Measurements from ENCODE around the gene ADGB.
"Not testable (repeated sequence)": the region's sequence is repeated elsewhere in the genome, so short reads cannot be mapped to it uniquely, and the experiment has no call there.

The ADGB gene

DNA sequence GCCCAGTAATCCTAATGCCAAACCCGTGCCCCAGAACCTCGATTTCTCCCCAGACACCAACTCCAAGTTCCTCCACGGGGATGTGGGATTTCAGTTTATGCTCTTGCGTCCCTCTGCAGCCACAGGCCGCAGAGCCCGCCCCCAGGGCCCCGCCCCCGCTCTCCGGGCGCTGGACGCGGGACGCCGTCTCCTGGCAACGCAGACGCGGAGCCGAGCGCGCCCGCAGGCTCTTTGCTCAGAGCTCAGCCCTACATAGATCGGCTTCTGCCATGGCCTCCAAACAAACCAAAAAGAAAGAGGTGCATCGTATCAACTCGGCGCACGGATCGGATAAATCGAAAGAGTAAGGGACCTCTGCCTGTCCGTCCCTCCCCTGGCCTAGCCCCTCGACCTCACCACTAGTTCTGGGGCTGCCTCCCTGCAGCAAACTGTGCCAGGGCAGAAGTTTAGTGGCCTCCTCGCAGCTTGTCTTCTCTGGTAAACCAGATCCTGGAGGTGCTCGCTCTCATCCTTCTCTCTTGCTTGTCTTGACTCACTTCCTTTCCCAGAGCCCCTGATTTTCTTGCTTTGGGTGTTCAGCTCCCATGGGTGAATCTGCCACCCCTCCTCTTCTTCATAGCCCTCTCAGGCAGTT lies at the start of gene ADGB:
TSS of gene ADGB (plus strand) at position 201 of the 634 bp plus-strand sequence. CDS start at position 270, 69 bp downstream.
- DNase-seq (ENCODE audit: low read depth in 2 of 2) = no peak

DNA sequence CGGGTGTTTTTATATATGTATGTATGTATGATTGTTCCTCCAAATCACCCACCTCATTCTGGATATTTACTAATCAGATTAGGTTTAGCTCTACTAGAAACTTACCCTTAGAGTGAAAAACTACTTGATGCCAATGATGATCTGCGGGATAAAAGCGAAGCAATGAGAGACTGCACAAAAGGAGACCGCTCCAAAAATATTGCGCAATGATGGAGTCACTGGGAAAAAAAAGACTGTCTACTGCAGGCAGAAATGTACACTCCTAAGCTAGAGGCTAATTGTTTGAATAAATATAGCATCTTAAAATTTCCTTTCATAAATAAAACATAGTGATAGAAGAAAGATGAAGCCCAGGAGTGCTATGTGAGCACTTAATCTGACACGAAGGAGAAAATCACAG lies 47.9 kb upstream of the ADGB start:
- DNase-seq (ENCODE audit: low read depth in 2 of 2) = no peak

DNA sequence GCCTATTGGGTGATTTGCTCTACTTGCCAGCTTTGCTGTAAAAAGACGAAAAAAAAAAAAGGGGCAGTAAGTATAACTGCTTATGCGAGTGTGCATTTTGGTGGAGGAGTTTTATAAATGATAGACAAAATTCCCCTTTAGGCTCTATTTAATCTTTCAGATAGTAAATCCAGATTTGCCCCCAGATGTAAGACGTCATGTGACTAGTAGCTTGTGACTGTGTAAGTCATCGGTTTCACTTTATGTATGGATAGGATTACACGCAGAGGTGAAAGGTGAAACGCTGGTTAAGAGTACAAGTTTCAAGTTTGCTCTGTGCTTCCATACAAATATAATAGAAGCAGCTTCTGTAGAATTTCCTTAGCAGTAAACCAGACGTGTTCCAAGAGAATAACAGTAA lies 47.2 kb upstream of the ADGB start:
- no peak for DNase-seq (ENCODE audit: low read depth in 2 of 2)

DNA sequence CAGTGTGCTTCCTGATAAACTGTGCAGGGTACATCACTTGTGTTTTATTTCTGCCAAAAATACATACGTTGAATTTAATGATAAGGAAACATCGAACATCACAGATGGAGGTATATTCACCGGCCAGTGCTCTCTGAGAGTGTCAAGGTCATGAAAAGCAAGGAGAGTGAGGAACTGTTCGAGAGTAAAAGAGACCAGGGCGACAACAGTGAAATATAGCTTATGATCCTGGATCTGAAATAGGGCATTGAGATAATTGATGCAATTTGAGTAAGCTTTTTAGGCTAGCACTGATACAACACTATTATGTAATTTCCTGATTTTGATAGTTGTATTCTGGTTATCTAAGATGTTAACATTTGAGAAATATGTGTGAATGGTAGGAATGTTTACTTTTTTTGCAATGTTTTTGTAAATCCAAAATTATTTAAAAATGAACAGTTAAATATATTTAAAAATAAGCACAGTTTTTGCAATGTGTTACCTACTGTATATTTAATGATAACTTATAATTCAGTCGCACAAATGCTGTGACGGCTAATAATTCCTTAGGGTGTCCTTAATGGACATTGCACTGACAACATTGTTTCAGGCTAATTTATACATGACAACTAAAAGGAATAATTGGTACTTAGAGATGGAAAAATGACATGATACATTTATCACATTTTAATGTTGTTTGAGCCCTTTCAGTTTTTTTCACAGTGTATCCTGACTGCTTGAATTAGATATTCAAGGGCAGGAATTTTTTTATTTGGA lies 45.2 kb upstream of the ADGB start:
- DNase-seq (ENCODE audit: low read depth in 2 of 2) = no peak

DNA sequence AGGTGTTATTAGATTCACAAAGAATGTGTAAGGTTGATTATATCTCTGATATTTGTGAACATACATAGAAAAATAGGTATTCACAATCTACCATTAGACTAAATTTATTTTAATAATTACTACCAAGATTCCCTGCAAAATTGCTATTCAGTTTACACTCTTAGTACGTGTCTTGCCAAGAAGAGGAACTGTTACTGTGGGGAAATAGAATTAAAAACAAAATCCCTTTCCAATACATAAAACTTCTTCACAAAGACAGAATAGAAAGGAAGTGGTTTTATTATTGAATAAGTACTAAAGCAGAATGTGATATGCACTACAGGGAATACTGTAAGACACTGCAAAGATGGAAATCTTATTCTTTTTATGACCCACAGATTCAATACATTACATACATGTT lies 38.2 kb upstream of the ADGB start:
- DNase-seq (ENCODE audit: low read depth in 2 of 2) = no peak

- DNase-seq (ENCODE audit: low read depth in 2 of 2) = not testable (repeated sequence)
These were observed 32.1 kb upstream of the ADGB start for GRCh38 chr6:146566661-146567060.

DNA sequence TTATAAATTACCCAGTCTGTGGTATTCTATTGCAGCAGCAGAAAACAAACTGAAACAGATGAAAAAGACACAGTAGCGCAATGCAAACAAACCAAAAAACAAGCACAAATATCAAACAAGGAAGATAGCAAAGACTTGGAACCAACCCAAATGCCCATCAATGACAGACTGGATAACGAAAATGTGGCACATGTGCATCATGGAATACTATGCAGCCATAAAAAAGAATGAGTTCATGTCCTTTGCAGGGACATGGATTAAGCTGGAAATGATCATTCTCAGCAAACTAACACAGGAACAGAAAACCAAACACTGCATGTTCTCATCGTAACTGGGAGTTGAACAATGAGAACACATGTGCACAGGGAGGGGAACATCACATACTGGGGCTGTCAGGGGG lies 30.2 kb upstream of the ADGB start:
- DNase-seq (ENCODE audit: low read depth in 2 of 2) = not testable (repeated sequence)

DNA sequence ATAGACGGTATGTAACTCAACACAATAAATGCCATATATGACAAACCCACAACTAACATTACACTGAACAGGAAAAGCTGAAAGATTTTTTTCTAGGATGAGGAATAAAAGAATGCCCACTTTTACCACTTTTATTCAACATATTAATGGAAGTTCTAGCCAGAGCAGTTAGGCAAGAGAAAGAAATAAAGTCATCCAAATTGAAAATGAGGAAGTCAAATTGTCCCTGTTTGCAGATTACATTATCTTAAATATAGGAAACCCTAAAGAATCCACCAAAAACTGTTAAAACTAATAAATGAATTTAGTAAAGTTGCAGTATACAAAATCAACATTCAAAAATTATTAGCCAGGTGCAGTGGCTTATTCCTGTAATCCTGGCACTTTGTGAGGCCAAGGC lies 24.6 kb upstream of the ADGB start:
- DNase-seq (ENCODE audit: low read depth in 2 of 2) = no peak

DNA sequence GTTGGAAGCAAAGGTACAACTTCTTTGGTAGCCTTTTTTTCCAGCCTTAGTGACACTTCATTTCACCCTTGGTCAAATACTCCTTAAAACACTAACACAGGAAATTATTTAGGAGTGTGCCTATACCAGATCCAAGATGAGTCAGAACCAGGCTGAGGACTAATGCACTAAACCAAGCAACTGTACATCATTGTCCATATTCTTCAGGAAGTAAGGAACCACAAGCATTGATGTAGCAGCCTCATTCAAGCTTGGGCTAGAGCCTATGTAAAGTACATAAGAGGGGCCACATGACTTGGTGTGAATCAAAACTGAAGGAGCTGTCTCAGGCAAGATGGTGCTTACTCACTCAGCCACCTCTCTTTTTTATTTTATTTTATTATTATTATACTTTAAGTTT lies 20.7 kb upstream of the ADGB start:
- no peak for DNase-seq (ENCODE audit: low read depth in 2 of 2)

DNA sequence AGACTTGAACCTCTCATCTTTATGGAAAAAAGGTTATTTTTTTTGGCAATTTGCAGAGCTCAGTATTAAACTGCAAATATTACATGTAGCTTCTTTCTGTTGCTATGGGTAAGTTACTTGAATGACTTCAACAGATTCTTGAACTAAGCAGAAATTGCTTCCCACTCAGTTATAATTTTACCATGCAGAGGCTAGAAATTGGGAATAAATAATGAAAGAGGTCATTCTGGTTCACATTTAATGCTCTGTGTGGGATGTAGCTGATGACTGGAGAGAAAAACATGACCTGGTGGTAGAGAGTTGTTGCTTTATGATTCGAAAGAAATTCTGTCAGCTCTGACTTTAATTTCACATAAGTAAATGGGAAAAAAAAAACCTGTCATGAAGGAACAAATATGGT lies 16.8 kb upstream of the ADGB start:
- DNase-seq (ENCODE audit: low read depth in 2 of 2) = no peak

DNA sequence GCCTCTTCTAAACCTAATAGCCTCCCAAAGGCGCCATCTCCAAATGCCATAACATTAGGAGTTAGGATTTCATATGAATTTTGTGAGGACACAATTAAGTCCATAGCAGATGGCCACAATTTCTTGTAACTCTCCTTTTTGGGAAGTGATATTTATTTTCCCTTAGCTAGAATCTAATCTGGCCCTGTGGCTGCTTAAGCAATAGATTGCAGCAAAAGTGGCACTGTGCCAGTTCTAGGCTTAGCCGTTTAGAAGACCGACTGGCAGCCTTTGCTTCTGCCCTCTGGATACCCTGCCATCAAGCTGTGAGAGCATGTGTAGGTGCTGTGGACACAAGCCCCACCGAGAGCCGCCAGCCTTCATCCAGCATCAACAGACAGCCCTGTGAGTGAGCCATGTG lies 15.9 kb upstream of the ADGB start:
- no peak for DNase-seq (ENCODE audit: low read depth in 2 of 2)

GRCh38 chr6:146583966-146584365 lies 14.8 kb upstream of the ADGB start:
- DNase-seq (ENCODE audit: low read depth in 2 of 2) = no peak

DNA sequence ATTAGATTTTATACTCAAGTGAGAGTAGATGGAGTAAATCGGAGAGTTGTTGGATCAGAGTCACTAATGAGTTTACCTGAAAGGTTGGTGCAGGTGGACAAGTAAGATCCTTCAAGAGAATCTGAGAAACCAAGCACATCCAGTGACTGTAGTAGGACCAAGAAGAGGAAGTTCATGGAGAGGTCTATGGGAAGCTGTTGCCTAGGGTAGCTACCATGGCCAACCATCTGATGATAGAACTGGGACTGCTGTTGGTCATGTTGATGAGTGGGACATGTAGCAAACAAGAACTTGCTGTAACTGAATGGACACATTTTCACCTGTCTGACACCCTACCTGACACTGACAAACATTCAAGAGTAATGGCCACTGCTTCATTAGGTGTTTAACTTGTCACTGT lies 11.3 kb upstream of the ADGB start:
- no peak for DNase-seq (ENCODE audit: low read depth in 2 of 2)

DNA sequence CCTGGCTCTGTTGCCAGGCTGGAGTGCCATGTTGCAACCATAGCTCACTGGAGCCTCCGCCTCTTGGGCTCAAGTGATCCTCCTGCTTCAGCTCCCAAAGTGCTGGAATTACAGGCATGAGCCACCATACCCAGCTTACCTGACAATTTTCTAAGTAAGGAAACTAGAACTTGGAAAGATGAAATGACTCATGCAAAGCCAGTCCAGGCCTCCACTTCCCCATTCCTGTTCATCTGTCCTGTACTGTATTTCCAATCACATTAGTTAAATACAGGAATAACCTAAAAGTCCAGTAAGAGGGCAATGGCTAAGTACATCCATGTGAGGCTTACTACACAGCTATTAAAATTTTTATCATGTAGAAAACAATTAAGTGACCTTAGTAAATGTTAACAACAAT lies 8.3 kb upstream of the ADGB start:
- no peak for DNase-seq (ENCODE audit: low read depth in 2 of 2)

DNA sequence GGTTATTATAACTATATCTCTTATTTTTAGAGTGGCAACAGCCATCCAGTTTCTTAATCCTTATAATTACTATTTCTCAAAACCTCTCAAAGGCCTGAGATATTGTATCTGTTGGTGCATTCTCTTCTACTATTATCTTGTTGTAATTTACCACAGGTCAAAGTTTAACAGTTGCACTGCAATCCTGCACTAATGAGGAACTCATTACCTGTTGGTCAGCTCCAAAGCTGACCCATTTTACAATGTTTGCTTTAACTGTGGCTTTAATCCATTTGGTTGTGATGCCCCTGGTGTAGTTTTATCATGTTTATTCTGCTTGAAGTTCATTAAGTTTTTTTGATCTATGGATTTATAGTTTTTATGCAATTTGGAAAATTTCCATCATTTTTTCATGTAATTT lies 6.3 kb upstream of the ADGB start:
- no peak for DNase-seq (ENCODE audit: low read depth in 2 of 2)

- no peak for DNase-seq (ENCODE audit: low read depth in 2 of 2)
These were observed 4.8 kb upstream of the ADGB start for GRCh38 chr6:146593986-146594385.

- no peak for DNase-seq (ENCODE audit: low read depth in 2 of 2)
These were observed 4.3 kb upstream of the ADGB start for GRCh38 chr6:146594495-146594894.

GRCh38 chr6:146595972-146596731 lies 2.6 kb upstream of the ADGB start:
- no peak for DNase-seq (ENCODE audit: low read depth in 2 of 2)

DNA sequence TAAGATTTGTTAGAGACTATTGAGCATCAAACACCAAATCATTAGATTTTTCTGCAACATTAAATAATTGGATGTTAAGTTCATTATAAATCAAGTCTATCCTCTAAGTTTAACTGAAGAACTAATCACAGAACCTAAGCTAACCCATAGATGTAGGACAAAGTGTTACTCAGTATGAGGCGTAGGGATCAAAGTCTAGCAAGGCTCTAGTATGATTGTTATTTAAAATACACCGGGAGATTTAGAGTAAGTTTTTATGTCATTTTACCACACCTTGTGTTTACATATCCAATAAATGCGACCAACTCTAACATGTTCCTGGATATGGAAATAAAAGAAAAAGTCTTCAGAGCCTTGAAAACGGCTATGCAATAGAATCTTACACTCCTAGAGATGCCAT lies 2.6 kb downstream of the ADGB start:
- no peak for DNase-seq (ENCODE audit: low read depth in 2 of 2)

GRCh38 chr6:146602526-146602925 lies 3.8 kb downstream of the ADGB start:
- no peak for DNase-seq (ENCODE audit: low read depth in 2 of 2)

DNA sequence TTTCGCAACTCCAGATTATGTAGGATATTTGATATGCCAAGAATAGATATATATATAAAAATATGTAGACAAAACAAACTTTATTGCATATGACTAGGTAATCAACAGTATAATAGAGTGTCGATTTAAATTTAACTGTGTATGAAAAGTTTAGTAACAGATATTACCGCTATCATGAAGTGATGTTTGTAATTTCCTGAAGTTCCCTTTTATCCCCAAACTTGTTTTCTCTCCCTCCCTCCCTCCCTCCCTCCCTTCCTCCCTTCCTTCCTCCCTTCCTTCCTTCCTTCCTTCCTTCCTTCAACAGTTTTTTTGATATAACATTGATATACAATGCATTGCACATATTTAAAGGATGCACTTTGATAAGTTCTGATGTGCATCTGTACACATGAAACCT lies 15.2 kb downstream of the ADGB start:
- no peak for DNase-seq (ENCODE audit: low read depth in 2 of 2)

GRCh38 chr6:146620655-146621054 lies 21.9 kb downstream of the ADGB start:
- no peak for DNase-seq (ENCODE audit: low read depth in 2 of 2)

DNA sequence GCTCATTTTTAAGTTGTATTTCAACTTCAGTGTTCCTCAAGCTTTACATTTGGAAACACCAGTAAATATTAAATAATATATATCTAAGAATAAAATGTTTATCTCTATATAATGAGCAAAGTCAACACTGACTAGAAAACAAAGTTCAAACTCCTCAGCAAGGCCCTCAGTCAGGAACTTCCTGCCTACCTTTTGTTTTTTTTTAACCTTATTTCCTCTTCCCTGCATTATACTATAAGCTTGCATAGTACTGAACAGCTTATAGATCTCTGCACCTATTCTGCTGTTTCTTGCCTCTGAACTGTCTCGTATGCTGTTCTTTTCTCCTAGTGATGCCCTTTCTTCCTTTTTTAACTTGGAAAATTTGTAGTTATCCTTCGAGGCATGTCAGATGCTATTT lies 29.6 kb downstream of the ADGB start:
- DNase-seq (ENCODE audit: low read depth in 2 of 2) = no peak
